DND-41 (cell line): ENCODE measurements around the gene GTF2A1.
A peak's percentile ranks its signal among the peaks of the same experiment; 100 is the strongest.

Experiments used
- ATAC-seq: fragments of 200-7000 bp; cut with Tn5 transposase; 3 replicates; pipeline ENCODE4 v1.9.1; 2021; ENCODE audit warnings: low read depth; ENCODE audit not compliant: insufficient read depth
- DNase-seq: peaks from one replicate; pipeline ENCODE4 v3.0.0-alpha.2; 2020
- H2AFZ ChIP-seq: 2 replicates; pipeline ENCODE4 v1.6.0; 2012; ENCODE audit warnings: low read depth, low read length
- H3K27ac ChIP-seq: 2 replicates; pipeline ENCODE4 v1.5.1; 2012; ENCODE audit warnings: low read length, inconsistent platforms
- H3K27me3 ChIP-seq: fragments of 200-600 bp; sonication (generic); 2 replicates; pipeline ENCODE4 v1.6.0; 2012; ENCODE audit warnings: low read length, mild to moderate bottlenecking, inconsistent platforms; ENCODE audit not compliant: insufficient read depth, poor library complexity
- H3K36me3 ChIP-seq: 2 replicates; pipeline ENCODE4 v1.5.1; 2012; ENCODE audit warnings: low read length, inconsistent platforms; ENCODE audit not compliant: insufficient read depth
- H3K4me1 ChIP-seq: 2 replicates; pipeline ENCODE4 v1.5.1; 2012; ENCODE audit warnings: mild to moderate bottlenecking, low read length; ENCODE audit not compliant: insufficient read depth
- H3K4me2 ChIP-seq: 2 replicates; pipeline ENCODE4 v1.6.0; 2012; ENCODE audit warnings: mild to moderate bottlenecking, moderate library complexity, low read length, inconsistent platforms; ENCODE audit not compliant: insufficient read depth
- H3K4me3 ChIP-seq, 2 experiments: fragments of 200-600 bp in 1 of 2; shearing (Covaris generic) in 1 of 2; 2 replicates each; pipeline ENCODE4 v1.5.1; 2012 to 2016; ENCODE audit warnings: inconsistent platforms in 2 of 2, low read length in 2 of 2, mild to moderate bottlenecking in 2 of 2, low read depth in 1 of 2, moderate library complexity in 1 of 2
- H3K79me2 ChIP-seq: 2 replicates; pipeline ENCODE4 v1.6.0; 2012; ENCODE audit warnings: low read length, inconsistent platforms; ENCODE audit not compliant: insufficient read depth
- H3K9ac ChIP-seq: 2 replicates; pipeline ENCODE4 v1.6.0; 2012; ENCODE audit warnings: low read depth, mild to moderate bottlenecking, inconsistent platforms, low read length, moderate library complexity
- H3K9me3 ChIP-seq: 2 replicates; pipeline ENCODE4 v1.5.1; 2012; ENCODE audit warnings: low read length, moderate library complexity, mild to moderate bottlenecking, inconsistent platforms; ENCODE audit not compliant: insufficient read depth, severe bottlenecking
- H4K20me1 ChIP-seq: 2 replicates; pipeline ENCODE4 v1.6.0; 2012; ENCODE audit warnings: low read length; ENCODE audit not compliant: insufficient read depth
- CTCF ChIP-seq: IDR thresholded peaks from 2 replicates; pipeline ENCODE4 v1.5.1; 2012; ENCODE audit warnings: borderline replicate concordance, low read length, moderate library complexity, mild to moderate bottlenecking; ENCODE audit not compliant: poor library complexity, severe bottlenecking; ENCODE audit errors: extremely low read depth
- EZH2 ChIP-seq: IDR thresholded peaks from 3 replicates; pipeline ENCODE4 v1.6.1; 2012; ENCODE audit warnings: borderline replicate concordance, low read depth, mild to moderate bottlenecking, moderate library complexity, low read length, inconsistent platforms; ENCODE audit not compliant: severe bottlenecking

Gene GTF2A1

GRCh38 chr14:81209167-81209836 lies 11.5 kb downstream of the GTF2A1 start:
- Histone ChIP-seq H3K4me1 (no peaks in the 10 kb centered on the region; the same call in 1 of the 2 replicates), H3K4me3 (no peak overlapping the region), H3K4me2 (no peak overlapping the region), H3K9ac (no peak overlapping the region), H4K20me1 (peaks cover 46% of the 10 kb centered on the region; the same call in 1 of the 2 replicates), H2AFZ (no peak overlapping the region), H3K9me3 (no peaks in the 10 kb centered on the region), H3K27ac (no peak overlapping the region), H3K27me3 (no peaks in the 10 kb centered on the region), H3K36me3 (peaks cover 94% of the 10 kb centered on the region), H3K79me2 (peaks cover 99% of the 10 kb centered on the region)
- DNase-seq (no peak), ATAC-seq (no peak)
- TF ChIP-seq CTCF: no peak
- no peak for TF ChIP-seq EZH2

GRCh38 chr14:81208489-81208888 lies 12.3 kb downstream of the GTF2A1 start:
- Histone ChIP-seq H3K4me2 (no peak overlapping the region), H3K27ac (no peak overlapping the region), H3K9ac (no peak overlapping the region), H2AFZ (no peak overlapping the region), H3K79me2 (peaks cover 99% of the 10 kb centered on the region), H3K4me3 (no peak overlapping the region), H3K27me3 (no peaks in the 10 kb centered on the region), H3K9me3 (no peaks in the 10 kb centered on the region), H3K36me3 (peaks cover 94% of the 10 kb centered on the region), H3K4me1 (no peaks in the 10 kb centered on the region; the same call in 1 of the 2 replicates), H4K20me1 (peaks cover 50% of the 10 kb centered on the region; the same call in 1 of the 2 replicates)
- DNase-seq: peak; percentile 34
- TF ChIP-seq EZH2 (no peak), CTCF (no peak)
- ATAC-seq: peak; percentile 68

GRCh38 chr14:81206115-81206514 lies 14.6 kb downstream of the GTF2A1 start:
- Histone ChIP-seq H4K20me1 (peaks cover 38% of the 10 kb centered on the region; the same call in 1 of the 2 replicates), H3K27ac (no peak overlapping the region), H3K4me3 (no peak overlapping the region), H2AFZ (no peak overlapping the region), H3K79me2 (peaks cover 94% of the 10 kb centered on the region), H3K9ac (no peak overlapping the region), H3K9me3 (no peaks in the 10 kb centered on the region), H3K27me3 (no peaks in the 10 kb centered on the region), H3K36me3 (peaks cover 95% of the 10 kb centered on the region), H3K4me1 (no peaks in the 10 kb centered on the region), H3K4me2 (no peak overlapping the region)
- DNase-seq (no peak), ATAC-seq (no peak)
- TF ChIP-seq EZH2 (no peak), CTCF (no peak)
